ENCODE data around the gene RETREG3. TPM values are rescaled to one million over a fixed set of nuclear protein-coding genes. Genes with fewer than 3 reads are reported as not detected.

Gene RETREG3
- total and polyA plus RNA-seq, 2 of the 13 experiments (the other 11 are each of a cell fraction or from before 2014, with no cell fraction given) = 47.0 to 55.8 TPM

DNA sequence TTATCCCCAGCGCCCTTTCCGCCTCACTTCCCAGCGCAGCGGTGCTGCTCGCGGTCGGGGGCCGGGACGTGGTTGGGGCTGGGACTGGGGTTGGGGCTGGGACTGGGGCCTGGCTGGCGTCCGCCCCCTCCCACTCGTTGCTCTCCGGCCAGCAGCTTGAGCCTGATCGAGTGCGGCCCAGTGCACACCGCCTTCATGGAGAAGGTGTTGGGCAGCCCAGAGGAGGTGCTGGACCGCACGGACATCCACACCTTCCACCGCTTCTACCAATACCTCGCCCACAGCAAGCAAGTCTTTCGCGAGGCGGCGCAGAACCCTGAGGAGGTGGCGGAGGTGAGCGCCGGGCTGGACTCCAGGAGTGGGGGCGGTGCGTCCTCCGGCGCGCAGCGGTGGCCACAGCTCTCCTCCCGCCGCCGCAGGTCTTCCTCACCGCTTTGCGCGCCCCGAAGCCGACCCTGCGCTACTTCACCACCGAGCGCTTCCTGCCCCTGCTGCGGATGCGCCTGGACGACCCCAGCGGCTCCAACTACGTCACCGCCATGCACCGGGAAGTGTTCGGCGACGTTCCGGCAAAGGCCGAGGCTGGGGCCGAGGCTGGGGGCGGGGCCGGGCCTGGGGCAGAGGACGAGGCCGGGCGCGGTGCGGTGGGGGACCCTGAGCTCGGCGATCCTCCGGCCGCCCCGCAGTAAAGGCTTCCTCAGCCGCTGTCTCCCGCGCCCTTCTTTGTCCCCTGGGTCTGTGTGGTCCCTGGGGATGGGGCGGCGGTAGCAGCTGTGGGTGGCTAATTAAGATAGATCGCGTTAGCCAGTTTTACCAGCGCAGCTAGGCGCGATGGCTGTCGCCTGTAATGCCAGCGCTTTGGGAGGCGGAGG is 54.7 kb downstream of the RETREG3 start (continued):
- peak; percentile 88; the same call in 1 of the 2 replicates for TF ChIP-seq SNAI1 (CRISPR knock-in tag; IDR thresholded peaks at IDR 0.05; ENCODE audit: borderline replicate concordance)
- TF ChIP-seq ZBED4 (CRISPR knock-in tag; IDR thresholded peaks at IDR 0.05; ENCODE audit: borderline replicate concordance) = peak; percentile 58; the same call in 1 of the 2 replicates
- no peak; the same call in 1 of the 2 replicates for TF ChIP-seq SMAD9 (CRISPR knock-in tag; IDR thresholded peaks at IDR 0.05)
- TF ChIP-seq ZNF530 (CRISPR knock-in tag; IDR thresholded peaks at IDR 0.05; ENCODE audit: low read depth) = no peak
- peak; percentile 97 for TF ChIP-seq ZGPAT (CRISPR knock-in tag; IDR thresholded peaks at IDR 0.05)
- no peak for TF ChIP-seq SSRP1 (CRISPR knock-in tag; IDR thresholded peaks at IDR 0.05)
- no peak for TF ChIP-seq CBX2 (IDR thresholded peaks at IDR 0.05; ENCODE audit: low read depth, low read length)
- no peak for TF ChIP-seq CBX2 (CRISPR knock-in tag; IDR thresholded peaks at IDR 0.05; ENCODE audit: low read depth)
- peak; percentile 89; the same call in 1 of the 2 replicates for TF ChIP-seq GTF3A (CRISPR knock-in tag; conservative IDR thresholded peaks at IDR 0.05)
- no peak for TF ChIP-seq FUBP1 (CRISPR knock-in tag; IDR thresholded peaks at IDR 0.05; ENCODE audit: borderline replicate concordance)
- TF ChIP-seq ZNF432 (CRISPR knock-in tag; IDR thresholded peaks at IDR 0.05; ENCODE audit: borderline replicate concordance) = 0 out of 2 replicates have a peak, but pooled peaks have one; percentile 86
- TF ChIP-seq RBAK (CRISPR knock-in tag; IDR thresholded peaks at IDR 0.05) = no peak; the same call in 1 of the 2 replicates
- TF ChIP-seq, protein P1, sequence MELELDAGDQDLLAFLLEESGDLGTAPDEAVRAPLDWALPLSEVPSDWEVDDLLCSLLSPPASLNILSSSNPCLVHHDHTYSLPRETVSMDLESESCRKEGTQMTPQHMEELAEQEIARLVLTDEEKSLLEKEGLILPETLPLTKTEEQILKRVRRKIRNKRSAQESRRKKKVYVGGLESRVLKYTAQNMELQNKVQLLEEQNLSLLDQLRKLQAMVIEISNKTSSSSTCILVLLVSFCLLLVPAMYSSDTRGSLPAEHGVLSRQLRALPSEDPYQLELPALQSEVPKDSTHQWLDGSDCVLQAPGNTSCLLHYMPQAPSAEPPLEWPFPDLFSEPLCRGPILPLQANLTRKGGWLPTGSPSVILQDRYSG (CRISPR knock-in tag; IDR thresholded peaks at IDR 0.05) = no peak
- TF ChIP-seq EHMT2 (IDR thresholded peaks at IDR 0.05; ENCODE audit: borderline replicate concordance, low read depth, low read length) = no peak
- no peak; the same call in 1 of the 2 replicates for TF ChIP-seq HINFP (CRISPR knock-in tag; IDR thresholded peaks at IDR 0.05; ENCODE audit: low read depth)

All from HepG2 (cell line).